IPS-15b (cell line): ENCODE results near the gene C1QBP.
A peak's percentile ranks its signal among the peaks of the same experiment; 100 is the strongest.

Experiments
- H3K27me3 ChIP-seq: one replicate; pipeline ENCODE4 v1.6.1; 2013; ENCODE audit warnings: low read length; ENCODE audit not compliant: control insufficient read depth, insufficient read depth
- H3K36me3 ChIP-seq: one replicate; pipeline ENCODE4 v1.6.1; 2013; ENCODE audit warnings: low read length; ENCODE audit not compliant: control insufficient read depth, insufficient read depth
- H3K4me1 ChIP-seq: one replicate; pipeline ENCODE4 v1.6.1; 2013; ENCODE audit warnings: mild to moderate bottlenecking, low read length; ENCODE audit not compliant: control insufficient read depth, insufficient read depth
- H3K4me3 ChIP-seq: one replicate; pipeline ENCODE4 v1.5.1; 2013; ENCODE audit warnings: low read depth, low read length
- H3K9ac ChIP-seq: one replicate; pipeline ENCODE4 v1.6.1; 2013; ENCODE audit warnings: low read depth, mild to moderate bottlenecking, low read length
- H3K9me3 ChIP-seq: one replicate; pipeline ENCODE4 v1.6.1; 2013; ENCODE audit warnings: mild to moderate bottlenecking, low read length; ENCODE audit not compliant: control insufficient read depth, insufficient read depth

The C1QBP gene

GRCh38 chr17:5430413-5430999 lies 8.4 kb downstream of the C1QBP start:
- no peak overlapping the region for H3K4me3 ChIP-seq
- no peaks in the 10 kb centered on the region for H3K27me3 ChIP-seq
- H3K4me1 ChIP-seq, result no peaks in the 10 kb centered on the region
- H3K36me3 ChIP-seq, result peaks cover 55% of the 10 kb centered on the region
- H3K9ac ChIP-seq, result no peak overlapping the region
- H3K9me3 ChIP-seq, result no peaks in the 10 kb centered on the region

GRCh38 chr17:5429191-5429887 lies 9.6 kb downstream of the C1QBP start:
- Histone ChIP-seq H3K9me3 (no peaks in the 10 kb centered on the region), H3K36me3 (peaks cover 54% of the 10 kb centered on the region), H3K4me3 (no peak overlapping the region), H3K4me1 (no peaks in the 10 kb centered on the region), H3K9ac (no peak overlapping the region), H3K27me3 (no peaks in the 10 kb centered on the region)

GRCh38 chr17:5425826-5426225 lies 13.1 kb downstream of the C1QBP start:
- Histone ChIP-seq H3K9me3 (no peaks in the 10 kb centered on the region), H3K27me3 (no peaks in the 10 kb centered on the region), H3K36me3 (peaks cover 46% of the 10 kb centered on the region), H3K4me3 (no peak overlapping the region), H3K4me1 (no peaks in the 10 kb centered on the region), H3K9ac (no peak overlapping the region)

- H3K36me3 ChIP-seq, result peaks cover 46% of the 10 kb centered on the region
- H3K9ac ChIP-seq, result no peak overlapping the region
- no peaks in the 10 kb centered on the region for H3K27me3 ChIP-seq
- H3K4me1 ChIP-seq, result no peaks in the 10 kb centered on the region
- H3K4me3 ChIP-seq, result no peak overlapping the region
- H3K9me3 ChIP-seq, result no peaks in the 10 kb centered on the region
Observed at GRCh38 chr17:5424909-5425308, 14.0 kb downstream of the C1QBP start.

- no peaks in the 10 kb centered on the region for H3K4me1 ChIP-seq
- H3K4me3 ChIP-seq, result no peak overlapping the region
- peaks cover 29% of the 10 kb centered on the region for H3K36me3 ChIP-seq
- no peaks in the 10 kb centered on the region for H3K9me3 ChIP-seq
- no peaks in the 10 kb centered on the region for H3K27me3 ChIP-seq
- no peak overlapping the region for H3K9ac ChIP-seq
Observed at GRCh38 chr17:5422505-5422904, 16.4 kb downstream of the C1QBP start.

- Histone ChIP-seq H3K9me3 (no peaks in the 10 kb centered on the region), H3K9ac (peak within 1 kb of the TSS; percentile 96), H3K4me3 (peak within 1 kb of the TSS; percentile 98), H3K36me3 (peaks cover 33% of the 10 kb centered on the region), H3K4me1 (peaks cover 2% of the 10 kb centered on the region), H3K27me3 (no peaks in the 10 kb centered on the region)
Observed at GRCh38 chr17:5419959-5420653, 18.8 kb downstream of the C1QBP start, which contains the start of gene RPAIN. Gene RPAIN (plus strand): TSS chr17:5420182. CDS start chr17:5420211, 29 bp downstream.

- Histone ChIP-seq H3K36me3 (peaks cover 32% of the 10 kb centered on the region), H3K4me3 (peak within 1 kb of the TSS; percentile 98), H3K27me3 (no peaks in the 10 kb centered on the region), H3K4me1 (peaks cover 2% of the 10 kb centered on the region), H3K9ac (peak within 1 kb of the TSS; percentile 96), H3K9me3 (no peaks in the 10 kb centered on the region)
Observed at GRCh38 chr17:5419356-5419958, 19.5 kb downstream of the C1QBP start, which contains the start of gene NUP88. Gene NUP88 (minus strand): TSS chr17:5419662. CDS start chr17:5419650, 12 bp downstream.

- H3K36me3 ChIP-seq, result peaks cover 32% of the 10 kb centered on the region
- H3K4me1 ChIP-seq, result peaks cover 2% of the 10 kb centered on the region
- no peaks in the 10 kb centered on the region for H3K27me3 ChIP-seq
- H3K9me3 ChIP-seq, result no peaks in the 10 kb centered on the region
- H3K4me3 ChIP-seq, result peak overlapping the region; percentile 95
- peak overlapping the region; percentile 91 for H3K9ac ChIP-seq
Observed at GRCh38 chr17:5418858-5419355, 20.0 kb downstream of the C1QBP start.

GRCh38 chr17:5416901-5417300 lies 22.1 kb downstream of the C1QBP start:
- H3K4me3 ChIP-seq, result no peak overlapping the region
- no peak overlapping the region for H3K9ac ChIP-seq
- no peaks in the 10 kb centered on the region for H3K9me3 ChIP-seq
- H3K27me3 ChIP-seq, result no peaks in the 10 kb centered on the region
- H3K4me1 ChIP-seq, result peaks cover 2% of the 10 kb centered on the region
- H3K36me3 ChIP-seq, result peaks cover 30% of the 10 kb centered on the region

GRCh38 chr17:5413682-5414081 lies 25.3 kb downstream of the C1QBP start:
- Histone ChIP-seq H3K9me3 (no peaks in the 10 kb centered on the region), H3K4me1 (peaks cover 2% of the 10 kb centered on the region), H3K4me3 (no peak overlapping the region), H3K27me3 (no peaks in the 10 kb centered on the region), H3K36me3 (peaks cover 30% of the 10 kb centered on the region), H3K9ac (no peak overlapping the region)

GRCh38 chr17:5410594-5411272 lies 28.2 kb downstream of the C1QBP start:
- Histone ChIP-seq H3K4me1 (no peaks in the 10 kb centered on the region), H3K4me3 (no peak overlapping the region), H3K9me3 (no peaks in the 10 kb centered on the region), H3K9ac (no peak overlapping the region), H3K27me3 (no peaks in the 10 kb centered on the region), H3K36me3 (peaks cover 45% of the 10 kb centered on the region)
